ENCODE results near the gene CMTM4. TPM values are rescaled to one million over a fixed set of nuclear protein-coding genes. Genes with fewer than 3 reads are reported as not detected.

The CMTM4 gene
- total and polyA plus RNA-seq, 12 donors = 4.5 to 14.6 (median 11.7) TPM

GRCh38 chr16:66731101-66731500 is 34.6 kb upstream of the CMTM4 start:
- Histone ChIP-seq H3K4me3 (no peak overlapping the region), H3K4me1 (peaks cover 0 to 20% (median 8%) of the 10 kb centered on the region in 9 donors), H3K36me3 (peaks cover 0 to 100% (median 67%) of the 10 kb centered on the region in 9 donors), H3K27me3 (no peaks in the 10 kb centered on the region), H3K9me3 (no peaks in the 10 kb centered on the region), H3K27ac (no peak overlapping the region)
- 84 to 92% methylated on average over 7 of the region's 7 CpGs for WGBS, 2 donors
- intact Hi-C loops (cut with DNase I) = loop anchor here in 3 of 10 donors (5.0 kb wide), 2 partner anchors 136 to 141 kb away; no protein-coding TSS in a partner anchor
- ATAC-seq (no peak), DNase-seq (no peak)
- TF ChIP-seq CTCF (IDR thresholded peaks at IDR 0.05) = no peak

GRCh38 chr16:66728804-66729203 is 32.3 kb upstream of the CMTM4 start:
- Histone ChIP-seq H3K27ac (peak overlapping the region in 1 of 10 donors; percentile 36), H3K36me3 (peaks cover 0 to 100% (median 73%) of the 10 kb centered on the region in 9 donors), H3K4me3 (no peak overlapping the region), H3K4me1 (peaks cover 0 to 20% (median 8%) of the 10 kb centered on the region in 9 donors), H3K9me3 (no peaks in the 10 kb centered on the region), H3K27me3 (no peaks in the 10 kb centered on the region)
- 66 to 69% methylated on average over 4 of the region's 4 CpGs for WGBS, 2 donors
- no peak for TF ChIP-seq CTCF (IDR thresholded peaks at IDR 0.05)
- ATAC-seq (peak in 2 of 8 donors; percentile 10 to 36), DNase-seq (no peak)
- intact Hi-C loops (cut with DNase I) = loop anchor here in 7 of 10 donors (1.0 to 10.0 kb wide), 7 partner anchors 22 to 143 kb away; partner anchors contain the start of gene DYNC1LI2 (in 2 of the 7)

- Histone ChIP-seq H3K9me3 (no peaks in the 10 kb centered on the region), H3K27me3 (no peaks in the 10 kb centered on the region), H3K4me3 (no peak overlapping the region), H3K36me3 (peaks cover 0 to 100% (median 73%) of the 10 kb centered on the region in 9 donors), H3K27ac (peak overlapping the region in 1 of 10 donors; percentile 36), H3K4me1 (peaks cover 0 to 20% (median 8%) of the 10 kb centered on the region in 9 donors)
- intact Hi-C loops (cut with DNase I) = loop anchor here in 7 of 10 donors (1.0 to 10.0 kb wide), 7 partner anchors 23 to 144 kb away; partner anchors contain the start of gene DYNC1LI2 (in 2 of the 7)
- peak; percentile 53 to 79 (median 74) for TF ChIP-seq CTCF (IDR thresholded peaks at IDR 0.05)
- DNase-seq (peak in 1 of 2 donors; percentile 48), ATAC-seq (peak; percentile 73 to 92 (median 84))
- 29 to 33% methylated on average over 3 of the region's 3 CpGs for WGBS, 2 donors
Observed at GRCh38 chr16:66728117-66728787, 31.7 kb upstream of the CMTM4 start.

GRCh38 chr16:66720766-66721165 is 24.2 kb upstream of the CMTM4 start:
- TF ChIP-seq CTCF (IDR thresholded peaks at IDR 0.05) = no peak
- no peak for DNase-seq
- no peaks in the 10 kb centered on the region for H3K9me3 ChIP-seq
- no peak for ATAC-seq
- peaks cover 0 to 7% (median 0%) of the 10 kb centered on the region in 9 donors for H3K4me1 ChIP-seq
- intact Hi-C loops (cut with DNase I) = loop anchor here in 3 of 10 donors (10.0 kb wide), 1 partner anchor 144 kb away; no protein-coding TSS in a partner anchor
- WGBS, 2 donors = 81 to 83% methylated on average over 3 of the region's 3 CpGs
- H3K36me3 ChIP-seq = peaks cover 0 to 88% (median 40%) of the 10 kb centered on the region in 9 donors
- H3K27me3 ChIP-seq = no peaks in the 10 kb centered on the region
- H3K27ac ChIP-seq = no peak overlapping the region
- no peak overlapping the region for H3K4me3 ChIP-seq

Measured in heart right ventricle (tissue), 16 donors.